Dedifferentiated amniotic fluid mesenchymal stem cell (primary cell): ENCODE results near the gene ASS1.

Source experiments
- DNase-seq: peaks from one replicate; pipeline ENCODE4 v3.0.0-alpha.2; 2016; ENCODE audit errors: extremely low spot score

The ASS1 gene

GRCh38 chr9:130498298-130498917, 53.6 kb downstream of the ASS1 start:
- DNase-seq: no peak

- no peak for DNase-seq
Observed at GRCh38 chr9:130498918-130499698, 54.3 kb downstream of the ASS1 start.

- DNase-seq: no peak
Observed at GRCh38 chr9:130499804-130500263, 55.1 kb downstream of the ASS1 start.

GRCh38 chr9:130500340-130501180, 55.8 kb downstream of the ASS1 start:
- DNase-seq: no peak

GRCh38 chr9:130501639-130502038, 56.9 kb downstream of the ASS1 start:
- no peak for DNase-seq

GRCh38 chr9:130508218-130508617, 63.5 kb downstream of the ASS1 start:
- DNase-seq: no peak

- DNase-seq: no peak
Observed at GRCh38 chr9:130512199-130512598, 67.4 kb downstream of the ASS1 start.

GRCh38 chr9:130513078-130513477, 68.3 kb downstream of the ASS1 start:
- no peak for DNase-seq

- DNase-seq: no peak
Observed at GRCh38 chr9:130518233-130518632, 73.5 kb downstream of the ASS1 start.

GRCh38 chr9:130518943-130519799, 74.4 kb downstream of the ASS1 start:
- no peak for DNase-seq

GRCh38 chr9:130519927-130520326, 75.2 kb downstream of the ASS1 start:
- DNase-seq: no peak

GRCh38 chr9:130521715-130522114, 77.0 kb downstream of the ASS1 start:
- no peak for DNase-seq

GRCh38 chr9:130522233-130522808, 77.6 kb downstream of the ASS1 start:
- DNase-seq: no peak

GRCh38 chr9:130523921-130524320, 79.2 kb downstream of the ASS1 start:
- no peak for DNase-seq

- DNase-seq: no peak
Observed at GRCh38 chr9:130526193-130526853, 81.6 kb downstream of the ASS1 start.

- DNase-seq: no peak
Observed at GRCh38 chr9:130526854-130527650, 82.3 kb downstream of the ASS1 start.

GRCh38 chr9:130527651-130528310, 83.0 kb downstream of the ASS1 start:
- no peak for DNase-seq

- DNase-seq: no peak
Observed at GRCh38 chr9:130528674-130529073, 83.9 kb downstream of the ASS1 start.

GRCh38 chr9:130530938-130531337, 86.2 kb downstream of the ASS1 start:
- no peak for DNase-seq
